Prostate gland (tissue), 2 donors: ENCODE data around the gene CAND2. TPM values are rescaled to one million over a fixed set of nuclear protein-coding genes. Genes with fewer than 3 reads are reported as not detected.
A peak's percentile ranks its signal among the peaks of the same experiment; 100 is the strongest.

Source experiments
- DNase-seq: peaks from one replicate; pipeline ENCODE4 v3.0.0-alpha.2; 2019; ENCODE audit warnings: low spot score
- H3K27ac ChIP-seq, 2 donors: fragments of 200-600 bp; sonication (generic); 2 replicates each; pipeline ENCODE4 v1.5.1; 2017 to 2019
- H3K27me3 ChIP-seq: fragments of 200-600 bp; sonication (generic); replicated peaks from 2 replicates; pipeline ENCODE4 v1.5.1; 2019; ENCODE audit not compliant: insufficient read depth
- H3K36me3 ChIP-seq, 2 donors: fragments of 200-600 bp; sonication (generic); 1 replicate in 1 of 2; 2 replicates in 1 of 2; pipeline versions ENCODE4 v1.5.1 to v1.8.1; 2017 to 2019
- H3K4me1 ChIP-seq: fragments of 200-600 bp; sonication (generic); replicated peaks from 2 replicates; pipeline ENCODE4 v1.5.1; 2019
- H3K4me3 ChIP-seq, 2 donors: fragments of 200-600 bp; sonication (generic); 2 replicates each; pipeline ENCODE4 v1.5.1; 2017 to 2019
- H3K9me3 ChIP-seq: fragments of 200-600 bp; sonication (generic); 2 replicates; pipeline ENCODE4 v1.5.1; 2017
- CTCF ChIP-seq, 4 experiments: fragments of 200-600 bp in 2 of 4; fragments of 450-650 bp in 2 of 4; sonication (generic) in 2 of 4; IDR thresholded peaks; 1 replicate in 3 of 4; 2 replicates in 1 of 4; pipeline ENCODE4 v1.5.1; 2016 to 2019; ENCODE audit warnings: antibody characterized with exemption in 4 of 4, mild to moderate bottlenecking in 2 of 4, moderate library complexity in 2 of 4
- POLR2A ChIP-seq: fragments of 450-650 bp; IDR thresholded peaks from one replicate; pipeline ENCODE4 v1.6.1; 2016; ENCODE audit warnings: antibody characterized with exemption, mild to moderate bottlenecking
- POLR2AphosphoS5 ChIP-seq: sonication (generic); formaldehyde crosslinking; IDR thresholded peaks from one replicate; pipeline ENCODE4 v1.6.1; 2017; ENCODE audit warnings: antibody characterized with exemption
- WGBS: methylation state at CpG from one replicate; pipeline ENCODE4 v1.1.5; 2018; 5-methylcytosine and 5-hydroxymethylcytosine counted together
- intact Hi-C: fragments of 100-400 bp; cut with DNase I; formaldehyde crosslinking; loops from one replicate; pipeline ENCODE4 v1.14.2; 2022
- total RNA-seq, 2 donors: library from RNA; depleted of rRNA; stranded (reverse); fragments of >200 nt; gene quantifications; one replicate each; pipeline ENCODE4 v1.1.0, GENCODE V29; 2016

CAND2 gene
- total RNA-seq, 2 donors from 2014 or later, result 8.4 to 86.3 TPM

DNA sequence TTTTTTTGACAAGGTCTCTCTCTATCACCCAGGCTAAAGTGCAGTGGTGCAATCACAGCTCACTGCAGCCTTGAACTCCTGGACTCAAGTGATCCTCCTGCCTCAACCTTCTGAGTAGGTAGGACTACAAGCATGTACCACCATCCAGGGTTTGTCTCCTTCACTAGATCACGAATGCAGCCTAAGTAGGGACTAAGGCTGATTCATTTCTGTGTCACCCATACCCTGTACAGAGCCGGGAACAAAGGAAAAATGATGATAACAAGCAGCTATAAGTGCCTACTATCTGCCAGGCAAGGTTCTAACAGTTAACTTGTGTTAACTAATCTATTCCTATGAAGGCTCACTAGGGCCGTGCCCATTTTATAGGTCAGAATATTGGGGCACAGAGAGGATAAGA lies 44.4 kb upstream of the CAND2 start:
- TF ChIP-seq POLR2A (no peak), CTCF (IDR thresholded peaks at IDR 0.05) (no peak), POLR2AphosphoS5 (no peak)
- H3K4me3 ChIP-seq, result no peak overlapping the region
- 61% methylated on average over 3 of the region's 3 CpGs for WGBS

GRCh38 chr3:12752809-12753208 lies 43.7 kb upstream of the CAND2 start:
- Histone ChIP-seq H3K27ac (no peak overlapping the region), H3K4me3 (no peak overlapping the region), H3K9me3 (no peaks in the 10 kb centered on the region), H3K27me3 (no peaks in the 10 kb centered on the region), H3K36me3 (no peaks in the 10 kb centered on the region), H3K4me1 (no peaks in the 10 kb centered on the region)
- WGBS, result 77% methylated on average over 2 of the region's 2 CpGs
- no peak for DNase-seq
- no peak for TF ChIP-seq POLR2A
- intact Hi-C loops, result no loop called here

More for the DNA sequence above, 44.4 kb upstream of the CAND2 start:
- Histone ChIP-seq H3K27me3 (no peaks in the 10 kb centered on the region), H3K9me3 (no peaks in the 10 kb centered on the region), H3K27ac (no peak overlapping the region), H3K36me3 (no peaks in the 10 kb centered on the region), H3K4me1 (no peaks in the 10 kb centered on the region)
- intact Hi-C loops, result no loop called here
- no peak for DNase-seq

DNA sequence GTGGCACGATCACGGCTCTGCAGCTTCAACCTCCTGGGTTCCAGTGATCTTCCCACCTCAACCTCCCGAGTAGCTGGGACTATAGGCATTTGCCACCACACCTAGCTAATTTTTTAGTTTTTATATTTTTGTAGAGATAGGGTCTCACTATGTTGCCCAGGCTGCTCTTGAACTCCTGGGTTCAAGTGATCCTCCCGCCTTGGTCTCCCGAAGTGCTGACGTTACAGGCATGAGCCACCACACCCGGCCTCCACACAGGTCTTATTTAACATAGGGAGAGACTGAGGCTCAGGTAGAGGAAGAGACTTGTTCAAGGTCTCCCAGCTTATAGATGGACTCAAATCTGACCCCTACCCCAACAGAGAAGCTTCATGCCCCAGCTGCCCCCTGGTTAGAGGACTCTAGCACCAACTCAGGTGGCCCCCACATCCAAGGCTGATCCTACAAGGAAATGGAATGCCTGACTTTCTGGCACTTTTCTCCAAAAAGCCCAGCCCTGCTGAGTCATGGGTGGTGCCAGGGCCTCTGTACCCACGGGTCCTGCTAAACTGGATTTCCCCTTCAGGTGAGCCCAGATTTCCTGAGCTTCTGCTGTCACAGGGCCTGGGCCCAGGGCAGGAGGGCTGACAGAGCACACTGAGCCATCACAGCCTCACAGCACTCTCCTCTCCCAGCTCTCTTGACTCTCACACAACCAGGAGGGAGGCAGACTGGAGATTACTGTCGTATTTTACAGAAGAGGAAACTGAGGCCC lies 43.0 kb upstream of the CAND2 start:
- H3K4me1 ChIP-seq, result no peaks in the 10 kb centered on the region
- peak; percentile 6 for DNase-seq
- 86% methylated on average over 9 of the region's 9 CpGs for WGBS
- no peaks in the 10 kb centered on the region for H3K9me3 ChIP-seq
- TF ChIP-seq POLR2AphosphoS5 (no peak), POLR2A (no peak), CTCF (IDR thresholded peaks at IDR 0.05) (no peak)
- H3K36me3 ChIP-seq, result no peaks in the 10 kb centered on the region
- intact Hi-C loops, result no loop called here
- H3K27ac ChIP-seq, result no peak overlapping the region
- no peaks in the 10 kb centered on the region for H3K27me3 ChIP-seq
- H3K4me3 ChIP-seq, result no peak overlapping the region

DNA sequence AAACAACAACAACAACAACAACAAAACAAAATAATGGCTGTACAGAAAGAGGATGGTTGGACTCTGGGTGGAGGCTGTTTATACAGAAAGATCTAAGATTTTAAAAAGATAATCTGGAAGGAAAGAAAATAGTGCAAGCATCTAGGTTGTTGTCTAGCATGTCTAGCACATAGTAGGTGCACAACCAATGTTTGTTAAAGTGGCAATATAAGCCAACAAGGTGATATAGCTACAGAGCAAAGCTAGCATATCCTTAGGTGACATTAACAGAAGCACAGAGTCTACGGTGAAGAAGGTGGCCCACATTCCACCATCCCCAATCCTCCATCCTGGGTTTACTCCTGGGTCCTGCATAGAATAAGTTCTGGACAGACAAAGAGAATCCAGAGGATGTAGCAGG lies 42.2 kb upstream of the CAND2 start:
- TF ChIP-seq CTCF (IDR thresholded peaks at IDR 0.05), result no peak
- no peak for TF ChIP-seq POLR2AphosphoS5
- TF ChIP-seq POLR2A, result no peak
- no peak overlapping the region for H3K27ac ChIP-seq
- no peaks in the 10 kb centered on the region for H3K36me3 ChIP-seq
- no peaks in the 10 kb centered on the region for H3K4me1 ChIP-seq
- no peaks in the 10 kb centered on the region for H3K27me3 ChIP-seq
- no peaks in the 10 kb centered on the region for H3K9me3 ChIP-seq
- intact Hi-C loops, result no loop called here
- WGBS, result 95% methylated on average over 1 of the region's 1 CpG
- no peak for DNase-seq
- no peak overlapping the region for H3K4me3 ChIP-seq

DNA sequence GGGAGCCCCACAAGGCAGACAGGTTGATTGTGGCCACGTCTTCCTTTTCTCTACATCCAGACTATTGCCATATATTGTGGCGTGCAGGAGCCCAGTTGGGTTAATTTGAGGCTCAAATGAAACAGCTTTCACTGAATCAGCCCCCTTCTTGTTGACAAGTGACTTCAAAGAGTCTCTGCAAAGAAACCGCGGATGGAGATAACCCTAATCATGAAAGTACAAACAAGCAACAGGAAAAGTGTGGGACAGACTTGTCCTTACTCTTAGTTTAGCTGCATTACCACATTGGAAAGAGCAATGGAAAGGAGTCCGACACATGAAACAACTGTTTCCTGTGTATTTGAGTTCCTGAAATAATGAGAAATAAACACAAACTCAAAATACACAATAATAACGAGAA lies 40.7 kb upstream of the CAND2 start:
- H3K9me3 ChIP-seq, result no peaks in the 10 kb centered on the region
- intact Hi-C loops, result no loop called here
- no peak overlapping the region for H3K27ac ChIP-seq
- H3K4me3 ChIP-seq, result no peak overlapping the region
- WGBS, result 73% methylated on average over 6 of the region's 6 CpGs
- H3K27me3 ChIP-seq, result no peaks in the 10 kb centered on the region
- no peaks in the 10 kb centered on the region for H3K36me3 ChIP-seq
- no peaks in the 10 kb centered on the region for H3K4me1 ChIP-seq
- TF ChIP-seq CTCF (IDR thresholded peaks at IDR 0.05) (no peak), POLR2A (no peak), POLR2AphosphoS5 (no peak)
- no peak for DNase-seq
